ENCODE measurements around the gene PTBP3. TPM values are rescaled to one million over a fixed set of nuclear protein-coding genes. Genes with fewer than 3 reads are reported as not detected.

The PTBP3 gene
- total RNA-seq, 1 experiment from 2014 or later = 57.1 TPM

- TF ChIP-seq CTCF (conservative IDR thresholded peaks at IDR 0.05; ENCODE audit: low read depth, low read length) = no peak
- no peak for TF ChIP-seq EZH2 (IDR thresholded peaks at IDR 0.05; ENCODE audit: borderline replicate concordance, low read depth, low read length, poor library complexity, severe bottlenecking)
- Histone ChIP-seq H3K27ac (ENCODE audit: low read depth, low read length, poor library complexity, severe bottlenecking) (no peak overlapping the region), H3K4me1 (ENCODE audit: insufficient read depth, low read length, poor library complexity, severe bottlenecking) (no peaks in the 10 kb centered on the region), H3K27me3 (replicated peaks; ENCODE audit: insufficient read depth, low read depth, low read length, poor library complexity) (no peaks in the 10 kb centered on the region), H3K36me3 (ENCODE audit: insufficient read depth, low read length, poor library complexity, severe bottlenecking) (no peaks in the 10 kb centered on the region), H3K4me3 (ENCODE audit: low read depth, low read length, poor library complexity, severe bottlenecking) (no peak overlapping the region), H3K9me3 (ENCODE audit: low read depth, low read length, poor library complexity, severe bottlenecking) (no peaks in the 10 kb centered on the region)
- no TSS peak for BruUV-seq (replicated peaks)
- no peak for DNase-seq (ENCODE audit: low spot score)
- ChIA-PET CTCF (no interaction called here), POLR2A (ENCODE audit: low non-redundant PET) (no interaction called here)
- intact Hi-C loops (cut with micrococcal nuclease; ENCODE audit: unreplicated experiment) = no loop called here
Observed at GRCh38 chr9:112341730-112342129, 8.3 kb upstream of the PTBP3 start.

GRCh38 chr9:112339886-112340285 is 6.5 kb upstream of the PTBP3 start:
- ChIA-PET CTCF (interaction anchor here (0.7 kb wide), 1 partner anchor 193 kb away, joined by 5 read pairs; no protein-coding TSS in a partner anchor), POLR2A (ENCODE audit: low non-redundant PET) (no interaction called here)
- no peak for TF ChIP-seq CTCF (conservative IDR thresholded peaks at IDR 0.05; ENCODE audit: low read depth, low read length)
- no peak for TF ChIP-seq EZH2 (IDR thresholded peaks at IDR 0.05; ENCODE audit: borderline replicate concordance, low read depth, low read length, poor library complexity, severe bottlenecking)
- Histone ChIP-seq H3K4me3 (ENCODE audit: low read depth, low read length, poor library complexity, severe bottlenecking) (no peak overlapping the region), H3K9me3 (ENCODE audit: low read depth, low read length, poor library complexity, severe bottlenecking) (no peaks in the 10 kb centered on the region), H3K4me1 (ENCODE audit: insufficient read depth, low read length, poor library complexity, severe bottlenecking) (no peaks in the 10 kb centered on the region), H3K36me3 (ENCODE audit: insufficient read depth, low read length, poor library complexity, severe bottlenecking) (no peaks in the 10 kb centered on the region), H3K27me3 (replicated peaks; ENCODE audit: insufficient read depth, low read depth, low read length, poor library complexity) (no peaks in the 10 kb centered on the region), H3K27ac (ENCODE audit: low read depth, low read length, poor library complexity, severe bottlenecking) (no peak overlapping the region)
- intact Hi-C loops (cut with micrococcal nuclease; ENCODE audit: unreplicated experiment) = no loop called here
- no peak for DNase-seq (ENCODE audit: low spot score)
- no TSS peak for BruUV-seq (replicated peaks)

- intact Hi-C loops (cut with micrococcal nuclease; ENCODE audit: unreplicated experiment) = no loop called here
- Histone ChIP-seq H3K9me3 (ENCODE audit: low read depth, low read length, poor library complexity, severe bottlenecking) (no peaks in the 10 kb centered on the region), H3K27ac (ENCODE audit: low read depth, low read length, poor library complexity, severe bottlenecking) (no peak overlapping the region), H3K4me3 (ENCODE audit: low read depth, low read length, poor library complexity, severe bottlenecking) (no peak overlapping the region), H3K4me1 (ENCODE audit: insufficient read depth, low read length, poor library complexity, severe bottlenecking) (no peaks in the 10 kb centered on the region), H3K36me3 (ENCODE audit: insufficient read depth, low read length, poor library complexity, severe bottlenecking) (no peaks in the 10 kb centered on the region), H3K27me3 (replicated peaks; ENCODE audit: insufficient read depth, low read depth, low read length, poor library complexity) (no peaks in the 10 kb centered on the region)
- no peak for DNase-seq (ENCODE audit: low spot score)
- ChIA-PET POLR2A (ENCODE audit: low non-redundant PET) (no interaction called here), CTCF (no interaction called here)
- TF ChIP-seq EZH2 (IDR thresholded peaks at IDR 0.05; ENCODE audit: borderline replicate concordance, low read depth, low read length, poor library complexity, severe bottlenecking) (no peak), CTCF (conservative IDR thresholded peaks at IDR 0.05; ENCODE audit: low read depth, low read length) (no peak)
- no TSS peak for BruUV-seq (replicated peaks)
Observed at GRCh38 chr9:112338561-112338960, 5.1 kb upstream of the PTBP3 start.
